HG02970 (cell line): ENCODE measurements around the gene TPM4.
"Not testable (repeated sequence)": the region's sequence is repeated elsewhere in the genome, so short reads cannot be mapped to it uniquely, and the experiment has no call there.

Experiments used
- ATAC-seq: cut with Tn5 transposase; IDR thresholded peaks from one replicate; pipeline ENCODE4 v1.9.1; 2021; ENCODE audit warnings: mild to moderate bottlenecking, moderate library complexity, moderate number of reproducible peaks; ENCODE audit not compliant: unreplicated experiment, low FRiP score

The TPM4 gene

GRCh38 chr19:16091546-16092475 is 15.5 kb downstream of the TPM4 start:
- ATAC-seq = no peak

- ATAC-seq = no peak
These were observed 18.2 kb downstream of the TPM4 start for GRCh38 chr19:16094360-16095070.

GRCh38 chr19:16095071-16095571 is 18.8 kb downstream of the TPM4 start:
- ATAC-seq = no peak

GRCh38 chr19:16096280-16096855 is 20.1 kb downstream of the TPM4 start:
- no peak for ATAC-seq

GRCh38 chr19:16098416-16098768 is 22.1 kb downstream of the TPM4 start:
- ATAC-seq = no peak

GRCh38 chr19:16098821-16099220 is 22.5 kb downstream of the TPM4 start:
- ATAC-seq = no peak

- ATAC-seq = not testable (repeated sequence)
These were observed 23.1 kb downstream of the TPM4 start for GRCh38 chr19:16099314-16099965.

GRCh38 chr19:16100524-16100923 is 24.2 kb downstream of the TPM4 start:
- no peak for ATAC-seq

- no peak for ATAC-seq
These were observed 28.4 kb downstream of the TPM4 start for GRCh38 chr19:16104722-16105121.

GRCh38 chr19:16106121-16106520 is 29.8 kb downstream of the TPM4 start:
- ATAC-seq = no peak

GRCh38 chr19:16111160-16111908 is 35.0 kb downstream of the TPM4 start, which contains the start of gene RAB8A:
Gene RAB8A, plus strand, starts transcription at chr19:16111889. Its CDS starts 13 bp downstream, at chr19:16111902.
- ATAC-seq = peak; percentile 91

GRCh38 chr19:16111909-16112752 is 35.8 kb downstream of the TPM4 start:
- peak; percentile 2 for ATAC-seq

GRCh38 chr19:16112778-16113177 is 36.5 kb downstream of the TPM4 start:
- no peak for ATAC-seq

- no peak for ATAC-seq
These were observed 37.4 kb downstream of the TPM4 start for GRCh38 chr19:16113727-16114126.

GRCh38 chr19:16115301-16116039 is 39.2 kb downstream of the TPM4 start:
- ATAC-seq = no peak

- no peak for ATAC-seq
These were observed 39.8 kb downstream of the TPM4 start for GRCh38 chr19:16116067-16116466.

GRCh38 chr19:16117594-16118033 is 41.3 kb downstream of the TPM4 start:
- no peak for ATAC-seq

GRCh38 chr19:16118489-16119033 is 42.3 kb downstream of the TPM4 start:
- peak; percentile 64 for ATAC-seq
